ENCODE results near the gene CALHM5.

CALHM5 gene

DNA sequence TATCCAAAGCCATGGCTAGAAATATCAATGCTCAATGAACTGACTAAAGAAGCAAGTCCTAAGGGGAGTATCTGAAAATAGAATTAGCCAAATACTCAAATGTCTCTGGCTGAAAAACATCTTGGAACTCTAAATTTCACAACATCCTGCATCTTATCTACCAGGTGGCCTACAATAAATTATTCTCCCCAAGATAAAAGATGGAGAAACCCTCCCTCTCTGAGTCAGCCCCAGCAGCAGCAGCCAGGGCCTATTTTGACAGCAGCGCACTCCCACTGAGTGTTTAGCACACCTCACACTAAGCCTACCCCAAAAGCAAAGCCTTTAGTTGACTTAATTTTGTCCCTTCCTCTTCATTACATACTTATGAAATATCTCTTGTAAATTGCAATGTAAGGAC, 44.3 kb upstream of the CALHM5 start:
- Histone ChIP-seq H2AFZ (peak overlapping the region; percentile 25), H3K4me3 (ENCODE audit: low read depth, low read length) (no peak overlapping the region), H3K9me3 (ENCODE audit: control insufficient read depth, low read length) (no peaks in the 10 kb centered on the region), H3K27me3 (ENCODE audit: control insufficient read depth, insufficient read depth, low read length) (no peaks in the 10 kb centered on the region), H3K9ac (no peak overlapping the region), H3K27ac (no peak overlapping the region), H3K4me2 (ENCODE audit: low read length) (no peak overlapping the region), H3K36me3 (ENCODE audit: control insufficient read depth, insufficient read depth, low read length) (no peaks in the 10 kb centered on the region), H3K79me2 (no peaks in the 10 kb centered on the region), H3K4me1 (peaks cover 4% of the 10 kb centered on the region)
- no peak for TF ChIP-seq CTCF (IDR thresholded peaks at IDR 0.05)

DNA sequence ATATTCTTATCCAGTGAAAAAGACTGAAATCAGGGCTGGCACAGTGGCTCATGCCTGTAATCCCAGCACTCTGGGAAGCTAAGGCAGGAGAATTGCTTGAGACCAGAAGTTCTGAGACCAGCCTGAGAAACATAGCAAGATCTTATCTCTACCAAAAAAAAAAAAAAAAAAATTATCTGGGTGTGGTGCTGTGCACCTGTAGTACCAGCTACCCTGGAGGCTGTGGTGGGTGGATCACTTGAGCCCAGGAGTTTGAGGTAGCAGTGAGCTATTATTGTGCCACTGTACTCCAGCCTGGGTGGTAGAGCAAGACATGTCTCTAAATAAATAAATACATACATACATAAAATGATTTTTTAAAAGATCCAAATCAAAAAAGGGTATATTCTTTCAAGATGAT, 43.9 kb upstream of the CALHM5 start:
- H3K27me3 ChIP-seq (ENCODE audit: control insufficient read depth, insufficient read depth, low read length) = no peaks in the 10 kb centered on the region
- peaks cover 4% of the 10 kb centered on the region for H3K4me1 ChIP-seq
- H3K36me3 ChIP-seq (ENCODE audit: control insufficient read depth, insufficient read depth, low read length) = no peaks in the 10 kb centered on the region
- TF ChIP-seq CTCF (IDR thresholded peaks at IDR 0.05) = no peak
- H3K9ac ChIP-seq = no peak overlapping the region
- H3K4me3 ChIP-seq (ENCODE audit: low read depth, low read length) = no peak overlapping the region
- H3K9me3 ChIP-seq (ENCODE audit: control insufficient read depth, low read length) = no peaks in the 10 kb centered on the region
- H3K4me2 ChIP-seq (ENCODE audit: low read length) = no peak overlapping the region
- no peaks in the 10 kb centered on the region for H3K79me2 ChIP-seq
- H3K27ac ChIP-seq = no peak overlapping the region
- H2AFZ ChIP-seq = no peak overlapping the region

DNA sequence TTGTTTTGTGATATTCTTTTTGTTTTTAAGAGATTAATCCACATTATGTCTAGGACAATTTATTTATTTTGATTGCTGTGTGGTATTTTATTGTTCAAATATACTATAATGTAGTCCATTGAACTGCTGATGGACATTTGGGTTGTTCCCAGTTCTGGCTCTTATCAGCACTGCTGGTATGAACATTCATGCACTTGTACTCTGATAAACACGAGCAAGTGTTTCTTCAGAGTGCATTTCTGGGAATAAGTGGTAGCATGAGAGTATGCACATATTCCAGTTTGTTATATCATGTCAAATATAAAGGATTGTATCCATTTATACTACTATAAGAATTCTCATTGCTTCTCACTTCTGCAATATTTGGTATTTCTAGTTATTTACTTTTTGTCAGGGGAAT, 43.1 kb upstream of the CALHM5 start:
- Histone ChIP-seq H3K9me3 (ENCODE audit: control insufficient read depth, low read length) (no peaks in the 10 kb centered on the region), H3K9ac (no peak overlapping the region), H3K4me3 (ENCODE audit: low read depth, low read length) (no peak overlapping the region), H3K36me3 (ENCODE audit: control insufficient read depth, insufficient read depth, low read length) (no peaks in the 10 kb centered on the region), H3K4me1 (peaks cover under 1% of the 10 kb centered on the region), H3K79me2 (no peaks in the 10 kb centered on the region), H3K27ac (no peak overlapping the region), H3K4me2 (ENCODE audit: low read length) (no peak overlapping the region), H3K27me3 (ENCODE audit: control insufficient read depth, insufficient read depth, low read length) (no peaks in the 10 kb centered on the region), H2AFZ (no peak overlapping the region)
- TF ChIP-seq CTCF (IDR thresholded peaks at IDR 0.05) = no peak

GRCh38 chr6:116471531-116471930, 39.9 kb upstream of the CALHM5 start:
- Histone ChIP-seq H3K36me3 (ENCODE audit: control insufficient read depth, insufficient read depth, low read length) (no peaks in the 10 kb centered on the region), H3K4me2 (ENCODE audit: low read length) (no peak overlapping the region), H3K4me3 (ENCODE audit: low read depth, low read length) (no peak overlapping the region), H3K27ac (no peak overlapping the region), H3K4me1 (no peaks in the 10 kb centered on the region), H3K79me2 (no peaks in the 10 kb centered on the region), H3K9me3 (ENCODE audit: control insufficient read depth, low read length) (no peaks in the 10 kb centered on the region), H2AFZ (no peak overlapping the region), H3K9ac (no peak overlapping the region), H3K27me3 (ENCODE audit: control insufficient read depth, insufficient read depth, low read length) (no peaks in the 10 kb centered on the region)
- TF ChIP-seq CTCF (IDR thresholded peaks at IDR 0.05) = no peak

DNA sequence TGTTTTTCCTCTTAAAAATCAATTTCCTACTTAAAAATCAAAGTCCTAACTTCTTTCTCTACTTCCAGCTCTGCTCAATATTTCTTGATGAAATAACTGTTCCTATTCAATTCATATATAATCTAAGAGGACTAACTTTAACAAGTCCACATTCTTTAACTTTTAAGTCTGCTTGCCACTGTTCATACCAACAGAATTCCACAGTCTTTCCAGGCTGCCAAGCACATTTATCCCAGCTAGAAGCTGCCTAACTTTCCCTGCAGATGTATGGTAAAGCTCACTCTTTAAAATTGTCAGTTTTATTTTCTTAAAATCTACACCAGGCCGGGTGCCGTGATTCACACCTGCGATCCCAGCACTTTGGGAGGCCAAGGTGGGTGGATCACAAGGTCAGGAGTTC, 38.7 kb upstream of the CALHM5 start:
- H3K9me3 ChIP-seq (ENCODE audit: control insufficient read depth, low read length) = no peaks in the 10 kb centered on the region
- H3K27ac ChIP-seq = no peak overlapping the region
- H3K36me3 ChIP-seq (ENCODE audit: control insufficient read depth, insufficient read depth, low read length) = no peaks in the 10 kb centered on the region
- no peaks in the 10 kb centered on the region for H3K79me2 ChIP-seq
- no peak overlapping the region for H3K4me3 ChIP-seq (ENCODE audit: low read depth, low read length)
- no peak overlapping the region for H3K9ac ChIP-seq
- H3K4me2 ChIP-seq (ENCODE audit: low read length) = no peak overlapping the region
- TF ChIP-seq CTCF (IDR thresholded peaks at IDR 0.05) = no peak
- H3K4me1 ChIP-seq = no peaks in the 10 kb centered on the region
- H3K27me3 ChIP-seq (ENCODE audit: control insufficient read depth, insufficient read depth, low read length) = no peaks in the 10 kb centered on the region
- H2AFZ ChIP-seq = no peak overlapping the region
